ENCODE data around the gene CBX7.

GRCh38 chr22:39129081-39129480 lies 23.4 kb downstream of the CBX7 start:
- TF ChIP-seq, protein P1, sequence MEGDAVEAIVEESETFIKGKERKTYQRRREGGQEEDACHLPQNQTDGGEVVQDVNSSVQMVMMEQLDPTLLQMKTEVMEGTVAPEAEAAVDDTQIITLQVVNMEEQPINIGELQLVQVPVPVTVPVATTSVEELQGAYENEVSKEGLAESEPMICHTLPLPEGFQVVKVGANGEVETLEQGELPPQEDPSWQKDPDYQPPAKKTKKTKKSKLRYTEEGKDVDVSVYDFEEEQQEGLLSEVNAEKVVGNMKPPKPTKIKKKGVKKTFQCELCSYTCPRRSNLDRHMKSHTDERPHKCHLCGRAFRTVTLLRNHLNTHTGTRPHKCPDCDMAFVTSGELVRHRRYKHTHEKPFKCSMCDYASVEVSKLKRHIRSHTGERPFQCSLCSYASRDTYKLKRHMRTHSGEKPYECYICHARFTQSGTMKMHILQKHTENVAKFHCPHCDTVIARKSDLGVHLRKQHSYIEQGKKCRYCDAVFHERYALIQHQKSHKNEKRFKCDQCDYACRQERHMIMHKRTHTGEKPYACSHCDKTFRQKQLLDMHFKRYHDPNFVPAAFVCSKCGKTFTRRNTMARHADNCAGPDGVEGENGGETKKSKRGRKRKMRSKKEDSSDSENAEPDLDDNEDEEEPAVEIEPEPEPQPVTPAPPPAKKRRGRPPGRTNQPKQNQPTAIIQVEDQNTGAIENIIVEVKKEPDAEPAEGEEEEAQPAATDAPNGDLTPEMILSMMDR (IDR thresholded peaks at IDR 0.05; ENCODE audit: low read depth, low read length), result no peak
- TF ChIP-seq EZH2phosphoT487 (IDR thresholded peaks at IDR 0.05; ENCODE audit: low read depth), result no peak

Measured in OCI-LY3 (cell line).